GM18861 (cell line): ENCODE data around the gene DNASE1L3.
"Not testable (repeated sequence)": the region's sequence is repeated elsewhere in the genome, so short reads cannot be mapped to it uniquely, and the experiment has no call there.

Experiments used
- ATAC-seq: cut with Tn5 transposase; IDR thresholded peaks from one replicate; pipeline ENCODE4 v1.9.1; 2021; ENCODE audit not compliant: unreplicated experiment

DNASE1L3 gene

DNA sequence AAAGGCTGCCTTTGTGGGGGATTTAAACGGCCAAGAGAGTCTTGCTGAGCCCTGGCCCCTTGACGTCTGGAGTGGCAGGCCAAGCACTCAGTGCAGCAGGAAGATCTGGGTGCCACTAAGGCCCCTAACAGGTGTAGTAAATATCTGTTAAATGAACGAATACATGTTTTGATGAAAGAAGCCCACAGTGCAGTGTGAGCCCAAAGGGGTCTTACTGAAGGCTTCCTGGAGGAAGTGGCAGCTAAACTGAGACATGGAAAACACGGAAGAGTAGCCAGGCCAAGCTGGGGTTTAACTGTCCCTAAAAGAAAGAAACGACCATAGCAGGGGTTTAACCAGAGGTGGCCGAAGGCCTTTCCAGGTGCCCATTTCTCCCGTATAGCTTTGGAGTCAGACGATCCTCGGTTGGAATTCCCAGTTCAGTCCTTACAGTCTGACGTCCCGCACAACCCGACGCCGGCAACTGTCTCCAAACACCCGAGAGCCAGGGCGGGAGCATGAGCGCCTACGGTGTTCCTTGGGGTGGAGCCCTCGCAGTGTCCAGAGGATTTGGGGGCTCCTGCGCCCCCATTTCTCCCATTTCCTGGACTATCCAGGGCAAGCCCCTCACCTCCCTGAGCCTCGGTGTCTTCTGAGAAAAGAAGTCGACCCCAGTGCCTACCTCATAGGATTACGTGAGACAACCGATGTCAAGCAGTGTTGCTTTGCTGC lies 25.9 kb upstream of the DNASE1L3 start:
- ATAC-seq: no peak

- no peak for ATAC-seq
These were observed 25.2 kb upstream of the DNASE1L3 start for GRCh38 chr3:58235970-58236369.

- no peak for ATAC-seq
These were observed 23.8 kb upstream of the DNASE1L3 start for GRCh38 chr3:58234516-58234931.

DNA sequence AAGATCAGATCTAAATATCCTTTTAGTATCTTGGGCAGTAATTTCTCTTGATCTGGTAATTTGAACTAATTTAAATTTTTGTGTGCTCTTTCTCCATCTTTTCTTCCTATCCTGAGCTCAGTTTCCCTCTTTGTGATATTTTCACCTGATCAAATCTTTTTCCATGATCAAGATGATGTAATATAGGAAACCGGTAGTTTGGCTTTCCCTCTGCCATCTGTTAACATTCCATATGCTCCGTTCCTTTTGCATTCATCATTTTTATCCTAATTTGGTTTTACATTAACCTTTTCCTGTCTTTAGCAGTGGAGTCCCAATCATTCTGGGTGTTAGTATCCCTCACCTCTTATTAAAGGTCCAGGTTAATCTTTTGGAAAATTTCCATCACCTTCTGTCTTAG lies 20.9 kb upstream of the DNASE1L3 start:
- no peak for ATAC-seq

DNA sequence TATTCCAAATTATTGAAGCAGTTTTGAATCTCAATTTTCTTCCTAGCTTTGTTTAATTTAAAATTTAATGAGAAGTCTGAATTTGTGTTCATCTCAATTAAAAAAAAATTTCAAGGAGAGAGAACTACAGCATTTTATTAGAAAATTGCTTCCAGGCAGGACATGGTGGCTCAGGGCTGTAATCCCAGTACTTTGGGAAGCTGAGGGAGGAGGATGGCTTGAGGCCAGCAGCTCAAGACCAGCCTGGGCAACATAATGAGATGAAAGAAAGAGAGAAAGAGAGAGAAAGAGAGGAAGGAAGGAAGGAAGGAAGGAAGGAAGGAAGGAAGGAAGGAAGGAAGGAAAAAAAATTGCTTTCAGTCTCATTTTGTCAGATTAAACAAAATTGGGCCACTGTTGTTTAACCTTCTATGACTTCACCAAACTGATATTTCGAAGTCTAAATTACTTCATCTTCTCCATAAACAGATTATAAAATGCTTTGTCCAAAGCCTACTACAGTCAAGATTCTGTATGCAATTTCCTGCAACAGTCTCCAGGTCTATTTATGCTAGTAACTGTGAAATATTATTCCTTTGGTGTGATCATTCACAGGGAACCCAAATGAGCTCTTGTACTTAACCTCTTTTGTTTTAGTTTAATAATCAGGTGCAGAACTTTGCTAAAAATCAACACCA lies 20.2 kb upstream of the DNASE1L3 start:
- ATAC-seq: no peak

DNA sequence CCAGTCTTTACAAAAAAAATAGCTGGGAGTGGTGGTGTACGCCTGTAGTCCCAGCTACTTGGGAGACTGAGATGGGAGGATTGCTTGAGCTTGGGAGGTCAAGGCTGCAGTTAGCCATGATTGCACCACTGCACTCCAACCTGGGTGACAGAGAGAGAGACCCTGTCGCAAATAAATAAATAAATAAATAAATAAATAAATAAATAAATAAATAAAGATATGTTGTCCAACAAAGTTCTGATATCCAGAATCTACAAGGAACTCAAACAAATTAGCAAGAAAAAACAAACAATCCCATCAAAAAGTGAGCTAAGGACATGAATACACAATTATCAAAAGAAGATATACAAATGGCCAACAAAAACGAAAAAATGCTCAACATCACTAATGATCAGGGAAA lies 17.2 kb upstream of the DNASE1L3 start:
- ATAC-seq: not testable (repeated sequence)

- ATAC-seq: no peak
These were observed 13.1 kb upstream of the DNASE1L3 start for GRCh38 chr3:58223855-58224254.

GRCh38 chr3:58222161-58222724 lies 11.5 kb upstream of the DNASE1L3 start:
- ATAC-seq: no peak

GRCh38 chr3:58218904-58219303 lies 8.1 kb upstream of the DNASE1L3 start:
- no peak for ATAC-seq

- peak; percentile 39 for ATAC-seq
These were observed 6.5 kb upstream of the DNASE1L3 start for GRCh38 chr3:58217209-58217811.

DNA sequence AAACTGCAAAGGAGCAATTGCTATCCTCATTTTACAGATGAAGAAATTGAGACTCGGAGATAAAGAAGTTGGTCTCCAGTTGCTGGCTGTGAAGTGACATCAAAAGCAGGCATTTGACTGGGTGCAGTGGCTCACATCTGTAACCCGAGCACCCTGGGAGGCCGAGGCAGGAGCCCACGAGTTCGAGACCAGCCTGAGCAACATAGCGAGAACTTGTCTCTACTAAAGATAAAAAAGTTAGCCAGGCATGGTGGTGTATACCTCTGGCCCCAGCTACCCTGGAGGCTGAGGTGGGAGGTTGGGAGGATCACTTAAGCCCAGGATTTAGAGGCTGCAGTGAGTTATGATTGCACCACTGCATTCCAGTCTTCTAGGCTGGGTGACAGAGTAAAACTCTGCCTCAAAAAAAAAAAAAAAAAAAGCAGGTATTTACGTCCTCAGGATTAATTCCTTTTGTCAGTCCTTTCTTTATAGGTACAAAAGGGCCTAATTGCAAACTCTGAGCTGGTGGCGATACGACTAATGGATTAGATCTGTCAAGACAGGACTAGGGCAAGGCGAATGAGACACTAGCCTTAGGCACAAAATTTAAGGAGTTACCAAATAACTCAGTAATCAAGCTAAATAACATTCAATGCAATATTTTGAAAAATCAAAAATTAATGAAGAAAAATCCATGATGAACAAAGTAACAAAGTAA lies 5.9 kb upstream of the DNASE1L3 start:
- ATAC-seq: no peak

DNA sequence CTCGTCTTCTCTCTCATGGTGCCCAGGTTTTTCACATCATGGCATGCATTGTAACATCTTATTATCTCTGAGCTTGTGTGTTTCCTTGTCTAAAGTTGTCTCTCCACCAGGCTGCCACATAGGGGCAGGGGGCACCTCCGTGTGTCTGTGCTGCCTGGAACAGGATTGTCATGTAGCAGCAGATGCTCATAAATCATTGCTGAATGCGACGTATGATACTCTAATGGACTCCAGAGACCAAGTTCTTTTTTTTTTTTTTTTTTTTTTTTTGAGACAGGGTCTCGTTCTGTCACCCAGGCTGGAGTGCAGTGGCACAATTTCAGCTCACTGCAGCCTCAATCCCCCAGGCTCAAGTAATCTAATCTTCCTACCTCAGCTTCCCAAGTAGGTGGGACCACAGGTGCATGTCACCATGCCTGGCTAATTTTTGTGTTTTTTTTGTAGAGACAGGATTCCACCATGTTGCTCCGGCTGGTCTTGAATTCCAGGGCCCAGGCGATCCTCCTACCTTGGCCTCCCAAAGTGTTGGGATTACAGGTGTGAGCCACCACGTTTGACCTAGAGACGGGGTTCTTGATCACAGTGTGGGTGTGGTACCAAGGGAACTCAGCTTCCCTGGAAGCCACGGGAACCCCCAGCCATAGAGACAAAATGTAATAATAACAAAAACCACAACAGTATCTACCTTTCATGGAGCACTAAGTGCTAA lies 4.7 kb upstream of the DNASE1L3 start:
- ATAC-seq: no peak

- peak; percentile 63 for ATAC-seq
These were observed 3.9 kb upstream of the DNASE1L3 start for GRCh38 chr3:58214484-58215316.

DNA sequence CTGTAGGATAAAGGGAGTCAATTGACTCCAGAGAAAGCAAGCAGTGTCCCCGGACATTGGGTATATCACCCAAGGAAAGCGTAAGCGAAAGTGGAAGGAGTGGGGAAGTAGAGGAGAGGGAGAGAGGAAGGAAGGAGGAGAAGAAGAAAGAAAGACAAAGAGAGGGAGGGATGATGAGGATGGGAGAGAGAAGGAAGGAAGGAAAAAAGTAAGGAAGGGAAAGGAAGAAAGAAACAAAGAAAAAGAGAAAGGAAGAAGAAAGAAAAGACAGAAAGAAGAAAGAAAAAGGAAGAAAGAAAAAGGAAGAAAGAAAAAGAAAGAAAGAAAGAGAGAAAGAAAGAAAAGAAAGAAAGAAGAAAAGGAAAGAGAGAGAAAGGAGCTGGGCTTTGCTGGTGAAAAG lies 839 bp downstream of the DNASE1L3 start:
- ATAC-seq: no peak

DNA sequence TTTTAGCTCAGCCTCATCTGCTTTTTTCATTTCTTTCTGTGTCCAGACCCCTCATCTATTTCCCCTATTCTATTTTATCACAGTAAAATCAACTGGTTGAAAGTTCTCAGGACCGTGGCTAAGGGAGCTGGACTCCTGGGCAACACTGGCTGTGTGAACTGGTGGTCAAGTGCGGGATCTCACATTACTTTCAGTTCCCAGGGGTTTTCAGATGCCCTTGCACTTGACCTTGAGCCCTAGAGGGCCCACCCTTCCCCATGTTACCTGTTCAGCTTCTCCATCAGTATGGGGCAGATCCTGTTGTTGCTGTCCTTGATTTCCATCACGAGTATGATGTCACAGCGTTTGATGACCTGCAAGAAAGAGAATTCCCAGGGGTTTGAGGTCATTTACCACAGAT lies 2.8 kb downstream of the DNASE1L3 start:
- ATAC-seq: no peak

DNA sequence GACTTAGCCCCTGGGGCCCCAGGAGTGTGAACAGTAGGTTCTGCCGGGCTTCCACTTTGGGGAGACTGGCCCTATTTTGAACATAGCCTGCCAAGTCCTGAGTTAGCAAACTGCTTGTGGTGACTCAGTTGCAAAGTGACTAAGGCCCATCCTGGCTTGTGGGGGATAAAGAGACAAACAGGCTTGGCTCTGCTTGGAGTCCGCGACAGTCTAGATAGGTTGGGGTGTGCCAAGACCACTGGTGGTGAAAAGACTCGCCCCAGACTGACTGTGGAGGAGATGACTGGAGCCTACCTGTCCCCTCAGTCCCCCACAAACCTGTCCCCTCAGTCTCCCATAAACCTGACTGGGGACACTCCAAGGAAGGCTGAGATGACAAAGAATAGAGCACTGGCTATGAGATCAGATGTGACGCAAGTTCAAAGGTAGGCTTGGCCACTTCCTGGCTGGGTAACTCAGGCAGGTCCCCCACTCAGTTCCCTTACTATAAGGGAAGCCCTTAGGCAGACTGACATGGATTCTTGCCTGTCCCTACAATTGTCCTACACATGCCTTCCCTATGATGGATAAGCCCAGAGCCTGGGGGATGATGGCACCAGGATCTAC lies 4.3 kb downstream of the DNASE1L3 start:
- ATAC-seq: no peak

DNA sequence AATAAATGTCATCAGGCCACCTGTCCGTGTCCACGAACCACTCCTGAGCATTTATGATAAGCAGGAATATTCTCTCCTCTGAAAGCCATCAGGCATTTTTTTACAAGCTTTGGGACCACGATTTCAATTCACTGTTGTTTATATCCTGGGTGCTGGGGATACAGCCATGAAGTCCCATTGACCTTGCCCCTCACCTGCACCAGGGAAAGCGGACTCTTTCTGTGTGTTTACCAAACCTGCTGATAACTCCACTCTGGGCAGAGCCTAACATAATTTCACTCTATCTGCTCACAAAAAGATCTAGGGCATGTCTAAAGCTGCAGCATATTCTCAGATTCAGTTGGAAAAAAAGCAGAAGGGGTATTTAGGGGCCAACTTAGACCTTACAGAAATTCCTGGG lies 4.8 kb downstream of the DNASE1L3 start:
- no peak for ATAC-seq

- ATAC-seq: no peak
These were observed 6.1 kb downstream of the DNASE1L3 start for GRCh38 chr3:58204720-58205119.

GRCh38 chr3:58203541-58203940 lies 7.2 kb downstream of the DNASE1L3 start:
- ATAC-seq: no peak
